ENCODE data around the gene STK24.

STK24 gene

DNA sequence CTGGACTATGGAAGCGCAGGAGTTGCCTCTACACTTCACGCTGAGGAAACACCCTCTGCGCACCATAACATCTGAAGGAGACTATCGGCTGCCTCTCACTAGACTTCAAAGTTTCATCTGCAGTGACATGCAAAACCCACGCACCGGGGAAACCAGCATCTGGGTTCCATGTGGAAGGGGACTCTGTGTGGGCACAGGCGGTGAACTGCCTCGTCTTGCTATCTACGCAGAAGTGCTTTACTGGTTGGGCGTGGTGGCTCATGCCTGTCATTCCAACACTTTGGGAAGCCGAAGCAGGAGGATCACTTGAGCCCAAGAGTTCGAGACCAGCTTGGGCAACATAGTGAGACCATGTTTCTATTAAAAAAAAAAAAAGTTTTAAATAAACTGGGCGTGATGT lies 116.4 kb downstream of the STK24 start:
- no peak overlapping the region for H3K4me3 ChIP-seq (ENCODE audit: insufficient read depth, low read length, poor library complexity, severe bottlenecking)
- H3K9me2 ChIP-seq (replicated peaks; ENCODE audit: insufficient read depth, low read length), result no peaks in the 10 kb centered on the region
- no peak overlapping the region for H3K4me2 ChIP-seq (ENCODE audit: low read depth, low read length, poor library complexity, severe bottlenecking)
- no peak overlapping the region for H3K9ac ChIP-seq (ENCODE audit: low read length)
- no peaks in the 10 kb centered on the region for H3K9me3 ChIP-seq (ENCODE audit: insufficient read depth, low read length)
- TF ChIP-seq, protein P1, sequence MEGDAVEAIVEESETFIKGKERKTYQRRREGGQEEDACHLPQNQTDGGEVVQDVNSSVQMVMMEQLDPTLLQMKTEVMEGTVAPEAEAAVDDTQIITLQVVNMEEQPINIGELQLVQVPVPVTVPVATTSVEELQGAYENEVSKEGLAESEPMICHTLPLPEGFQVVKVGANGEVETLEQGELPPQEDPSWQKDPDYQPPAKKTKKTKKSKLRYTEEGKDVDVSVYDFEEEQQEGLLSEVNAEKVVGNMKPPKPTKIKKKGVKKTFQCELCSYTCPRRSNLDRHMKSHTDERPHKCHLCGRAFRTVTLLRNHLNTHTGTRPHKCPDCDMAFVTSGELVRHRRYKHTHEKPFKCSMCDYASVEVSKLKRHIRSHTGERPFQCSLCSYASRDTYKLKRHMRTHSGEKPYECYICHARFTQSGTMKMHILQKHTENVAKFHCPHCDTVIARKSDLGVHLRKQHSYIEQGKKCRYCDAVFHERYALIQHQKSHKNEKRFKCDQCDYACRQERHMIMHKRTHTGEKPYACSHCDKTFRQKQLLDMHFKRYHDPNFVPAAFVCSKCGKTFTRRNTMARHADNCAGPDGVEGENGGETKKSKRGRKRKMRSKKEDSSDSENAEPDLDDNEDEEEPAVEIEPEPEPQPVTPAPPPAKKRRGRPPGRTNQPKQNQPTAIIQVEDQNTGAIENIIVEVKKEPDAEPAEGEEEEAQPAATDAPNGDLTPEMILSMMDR (IDR thresholded peaks at IDR 0.05; ENCODE audit: insufficient read depth, low read length, poor library complexity, severe bottlenecking), result no peak
- no peak for TF ChIP-seq EZH2phosphoT487 (conservative IDR thresholded peaks at IDR 0.05; ENCODE audit: low read length)
- H4K20me1 ChIP-seq (ENCODE audit: low read depth, low read length), result no peaks in the 10 kb centered on the region
- H2AFZ ChIP-seq (ENCODE audit: low read depth, low read length, severe bottlenecking), result no peak overlapping the region
- H3K36me3 ChIP-seq (ENCODE audit: low read length), result no peaks in the 10 kb centered on the region
- H3K27ac ChIP-seq (ENCODE audit: low read depth, low read length), result no peak overlapping the region
- no peaks in the 10 kb centered on the region for H3K27me3 ChIP-seq (ENCODE audit: low read length)
- H3K79me2 ChIP-seq (ENCODE audit: insufficient read depth, low read length), result no peaks in the 10 kb centered on the region
- H3F3A ChIP-seq (ENCODE audit: insufficient read depth), result no peaks in the 10 kb centered on the region

- H3K4me3 ChIP-seq (ENCODE audit: insufficient read depth, low read length, poor library complexity, severe bottlenecking), result no peak overlapping the region
- no peak overlapping the region for H3K27ac ChIP-seq (ENCODE audit: low read depth, low read length)
- no peak overlapping the region for H3K9ac ChIP-seq (ENCODE audit: low read length)
- no peak overlapping the region for H3K4me2 ChIP-seq (ENCODE audit: low read depth, low read length, poor library complexity, severe bottlenecking)
- H2AFZ ChIP-seq (ENCODE audit: low read depth, low read length, severe bottlenecking), result no peak overlapping the region
- H3K9me2 ChIP-seq (replicated peaks; ENCODE audit: insufficient read depth, low read length), result no peaks in the 10 kb centered on the region
- H3F3A ChIP-seq (ENCODE audit: insufficient read depth), result no peaks in the 10 kb centered on the region
- no peaks in the 10 kb centered on the region for H3K36me3 ChIP-seq (ENCODE audit: low read length)
- H3K9me3 ChIP-seq (ENCODE audit: insufficient read depth, low read length), result no peaks in the 10 kb centered on the region
- H3K79me2 ChIP-seq (ENCODE audit: insufficient read depth, low read length), result no peaks in the 10 kb centered on the region
- no peaks in the 10 kb centered on the region for H4K20me1 ChIP-seq (ENCODE audit: low read depth, low read length)
- no peaks in the 10 kb centered on the region for H3K27me3 ChIP-seq (ENCODE audit: low read length)
- TF ChIP-seq EZH2phosphoT487 (conservative IDR thresholded peaks at IDR 0.05; ENCODE audit: low read length), result no peak
- TF ChIP-seq, protein P1 (IDR thresholded peaks at IDR 0.05; ENCODE audit: insufficient read depth, low read length, poor library complexity, severe bottlenecking), result no peak
Measured at GRCh38 chr13:98459721-98460370, 117.1 kb downstream of the STK24 start.

- Histone ChIP-seq H3K27ac (ENCODE audit: low read depth, low read length) (no peak overlapping the region), H3K27me3 (ENCODE audit: low read length) (no peaks in the 10 kb centered on the region), H3K36me3 (ENCODE audit: low read length) (no peaks in the 10 kb centered on the region), H3F3A (ENCODE audit: insufficient read depth) (no peaks in the 10 kb centered on the region), H3K4me3 (ENCODE audit: insufficient read depth, low read length, poor library complexity, severe bottlenecking) (no peak overlapping the region), H2AFZ (ENCODE audit: low read depth, low read length, severe bottlenecking) (no peak overlapping the region), H3K9me2 (replicated peaks; ENCODE audit: insufficient read depth, low read length) (no peaks in the 10 kb centered on the region), H3K9me3 (ENCODE audit: insufficient read depth, low read length) (no peaks in the 10 kb centered on the region), H3K4me2 (ENCODE audit: low read depth, low read length, poor library complexity, severe bottlenecking) (no peak overlapping the region), H3K79me2 (ENCODE audit: insufficient read depth, low read length) (no peaks in the 10 kb centered on the region), H3K9ac (ENCODE audit: low read length) (no peak overlapping the region), H4K20me1 (ENCODE audit: low read depth, low read length) (no peaks in the 10 kb centered on the region)
- TF ChIP-seq, protein P1 (IDR thresholded peaks at IDR 0.05; ENCODE audit: insufficient read depth, low read length, poor library complexity, severe bottlenecking), result no peak
- TF ChIP-seq EZH2phosphoT487 (conservative IDR thresholded peaks at IDR 0.05; ENCODE audit: low read length), result no peak
Measured at GRCh38 chr13:98459171-98459681, 117.7 kb downstream of the STK24 start.

Measured in SU-DHL-6 (cell line).